GM21825 (cell line): ENCODE results near the gene CCDC116.
"Not testable (repeated sequence)": the region's sequence is repeated elsewhere in the genome, so short reads cannot be mapped to it uniquely, and the experiment has no call there.

Experiments used
- ATAC-seq: cut with Tn5 transposase; IDR thresholded peaks from one replicate; pipeline ENCODE4 v1.9.1; 2021; ENCODE audit warnings: mild to moderate bottlenecking, moderate library complexity; ENCODE audit not compliant: unreplicated experiment

Gene CCDC116

DNA sequence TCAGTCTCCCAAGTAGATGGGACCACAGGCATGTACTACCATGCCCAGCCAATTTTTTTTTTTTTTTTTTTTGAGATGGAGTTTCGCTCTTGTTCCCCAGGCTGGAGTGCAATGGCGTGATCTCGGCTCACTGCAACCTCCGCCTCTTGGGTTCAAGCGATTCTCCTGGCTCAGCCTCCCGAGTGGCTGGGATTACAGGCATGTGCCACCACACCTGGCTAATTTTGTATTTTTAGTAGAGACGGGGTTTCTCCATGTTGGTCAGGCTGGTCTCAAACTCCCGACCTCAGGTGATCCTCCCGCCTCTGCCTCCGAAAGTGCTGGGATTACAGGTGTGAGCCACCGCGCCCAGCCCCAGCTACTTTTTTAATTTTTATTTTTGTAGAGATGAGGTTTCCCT is 46.3 kb downstream of the CCDC116 start:
- not testable (repeated sequence) for ATAC-seq

DNA sequence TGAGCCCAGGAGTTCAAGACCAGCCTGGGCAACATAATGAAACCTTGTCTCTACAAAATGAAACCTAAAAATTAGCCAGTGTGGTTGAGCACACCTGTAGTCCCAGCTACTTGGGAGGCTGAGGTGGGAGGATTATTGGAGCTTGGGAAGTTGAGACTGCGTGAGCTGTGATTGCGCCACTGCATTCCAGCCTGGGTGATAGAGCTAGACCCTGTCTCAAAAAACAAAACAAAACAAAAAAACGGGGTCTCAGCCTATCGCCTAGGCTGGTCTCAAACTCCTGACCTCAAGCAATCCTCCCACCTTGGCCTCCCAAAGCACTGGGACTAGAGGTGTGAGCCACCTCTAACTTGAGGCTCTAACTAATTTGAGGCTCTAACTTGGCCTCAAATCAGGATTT is 46.8 kb downstream of the CCDC116 start:
- no peak for ATAC-seq

DNA sequence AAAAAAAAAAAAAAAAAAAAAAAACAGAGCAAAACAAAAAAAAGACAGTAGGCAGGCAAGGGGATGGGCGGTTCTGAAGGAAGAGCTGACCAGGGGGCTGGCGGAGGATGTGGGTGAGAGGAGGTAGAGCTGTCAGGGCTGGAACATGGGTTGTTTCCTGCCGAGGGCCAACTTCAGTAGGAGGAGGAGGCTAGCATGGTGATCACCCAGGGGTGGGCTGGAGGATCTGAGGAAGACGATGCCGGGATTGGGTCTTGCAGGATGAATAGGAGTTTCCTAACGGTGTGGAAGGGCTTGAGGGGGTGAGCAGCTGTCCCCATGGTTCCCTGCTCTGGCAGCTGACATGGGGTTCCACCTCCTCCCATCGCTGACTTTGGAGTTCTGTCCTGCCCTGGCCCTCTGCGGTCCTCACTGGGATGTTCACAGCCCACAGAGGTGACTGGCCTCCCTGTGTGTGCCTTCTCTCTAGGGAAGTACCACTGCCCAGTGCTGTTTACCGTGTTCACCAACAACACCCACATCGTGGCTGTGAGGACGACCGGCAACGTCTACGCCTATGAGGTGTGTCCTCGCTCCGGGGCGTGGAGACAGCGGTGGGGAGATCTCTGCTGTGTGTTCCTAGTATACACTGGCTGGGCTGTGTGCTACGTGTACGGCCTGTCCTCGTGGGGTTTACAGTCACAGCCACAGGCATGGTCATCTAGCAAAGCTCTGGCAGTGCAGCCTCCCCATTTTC is 48.4 kb downstream of the CCDC116 start:
- ATAC-seq = no peak

DNA sequence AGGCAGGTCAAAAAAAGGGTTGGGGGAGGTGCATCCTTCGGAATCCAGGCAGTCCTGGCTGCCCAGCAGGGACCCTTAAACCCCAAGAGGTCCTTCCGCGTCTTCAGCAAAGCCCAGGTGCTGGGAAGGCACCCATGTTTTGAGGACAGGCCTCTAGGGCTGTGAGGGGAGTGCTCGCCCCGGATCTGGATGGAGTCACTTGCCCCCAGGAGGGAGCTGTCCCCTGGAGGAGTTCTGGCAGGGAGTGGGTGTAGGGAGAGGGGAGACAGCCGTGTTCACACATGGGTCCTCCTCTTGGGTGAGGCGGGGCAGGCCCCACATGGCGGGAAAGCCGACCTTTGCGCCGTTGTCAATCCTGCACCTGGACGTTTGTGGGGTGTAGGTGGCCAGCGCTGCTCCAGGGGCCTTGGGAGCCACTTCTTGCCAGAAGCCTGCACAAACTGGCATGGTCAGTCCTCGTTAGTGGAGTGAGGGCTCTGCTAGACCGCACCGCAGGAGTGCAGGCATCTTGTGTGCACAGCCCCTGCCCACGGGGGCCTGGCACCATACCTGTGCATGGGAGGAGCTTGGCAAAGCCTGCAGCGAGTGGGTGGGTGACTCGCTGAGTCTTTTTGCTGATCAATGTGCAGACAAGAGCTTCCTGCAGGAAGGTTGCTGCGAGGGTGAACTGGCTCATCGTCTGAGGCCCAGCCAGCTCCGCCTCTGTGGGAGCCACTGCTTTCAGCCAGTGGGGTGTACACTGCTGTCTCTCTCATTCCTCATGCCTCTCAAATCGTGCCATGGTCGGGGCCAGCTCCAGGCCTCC is 49.2 kb downstream of the CCDC116 start:
- no peak for ATAC-seq

DNA sequence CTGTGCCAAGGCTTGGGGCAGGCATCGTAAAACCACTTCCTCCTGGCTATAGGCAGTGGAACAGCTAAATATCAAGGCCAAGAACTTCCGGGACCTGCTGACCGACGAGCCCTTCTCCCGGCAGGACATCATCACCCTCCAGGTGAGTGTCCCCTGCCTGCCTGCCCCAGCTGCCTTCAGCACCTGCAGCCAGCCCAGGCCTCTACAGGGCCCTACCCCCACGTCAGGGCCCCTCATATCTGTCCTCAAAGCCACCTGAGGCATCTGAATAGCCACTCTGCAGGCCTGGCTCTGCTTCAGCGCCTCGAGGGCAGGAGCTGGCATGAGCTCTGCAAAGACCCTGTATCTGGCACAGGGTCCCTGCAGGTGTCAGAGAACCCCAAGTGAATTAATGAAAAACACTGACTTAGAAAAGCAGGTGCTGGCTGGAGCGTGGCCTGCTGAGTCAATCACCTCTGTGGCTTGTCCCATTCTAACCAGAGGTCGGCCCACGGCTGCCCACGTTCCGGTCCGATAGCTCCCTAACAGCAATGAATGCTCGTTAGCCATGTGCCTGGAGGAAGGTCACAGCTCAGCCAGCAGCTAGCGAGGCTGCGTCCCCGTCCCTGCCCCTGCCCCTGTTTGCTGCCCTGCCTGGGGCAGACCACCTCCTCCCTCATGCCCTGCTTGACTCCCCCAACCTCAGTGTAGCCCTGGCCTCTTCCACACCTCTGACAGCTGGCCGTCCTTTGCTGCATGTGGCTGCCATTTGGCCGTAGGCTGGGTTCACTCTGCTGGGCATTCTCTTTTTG is 50.0 kb downstream of the CCDC116 start:
- ATAC-seq = no peak

DNA sequence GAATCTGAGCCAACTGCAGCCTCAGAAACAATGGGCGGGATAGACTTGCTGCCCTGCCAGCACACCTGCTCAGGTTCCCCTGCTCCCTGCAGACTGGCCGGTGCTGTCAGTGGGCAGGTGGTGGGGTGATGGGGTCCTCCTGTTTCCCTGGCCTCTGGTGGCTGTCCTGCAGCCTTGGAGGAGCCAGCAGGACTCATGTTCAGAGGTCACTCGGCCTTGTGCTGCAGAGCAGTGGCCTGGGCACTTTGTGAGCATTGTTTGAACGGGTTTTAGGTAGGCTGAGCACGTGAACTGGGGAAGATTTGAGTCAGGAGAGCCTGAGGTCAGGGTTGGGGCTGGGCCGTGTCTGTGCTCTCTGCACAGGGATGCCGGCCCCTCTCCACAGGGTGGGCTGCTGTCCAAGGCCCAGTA is 50.8 kb downstream of the CCDC116 start:
- ATAC-seq = no peak

DNA sequence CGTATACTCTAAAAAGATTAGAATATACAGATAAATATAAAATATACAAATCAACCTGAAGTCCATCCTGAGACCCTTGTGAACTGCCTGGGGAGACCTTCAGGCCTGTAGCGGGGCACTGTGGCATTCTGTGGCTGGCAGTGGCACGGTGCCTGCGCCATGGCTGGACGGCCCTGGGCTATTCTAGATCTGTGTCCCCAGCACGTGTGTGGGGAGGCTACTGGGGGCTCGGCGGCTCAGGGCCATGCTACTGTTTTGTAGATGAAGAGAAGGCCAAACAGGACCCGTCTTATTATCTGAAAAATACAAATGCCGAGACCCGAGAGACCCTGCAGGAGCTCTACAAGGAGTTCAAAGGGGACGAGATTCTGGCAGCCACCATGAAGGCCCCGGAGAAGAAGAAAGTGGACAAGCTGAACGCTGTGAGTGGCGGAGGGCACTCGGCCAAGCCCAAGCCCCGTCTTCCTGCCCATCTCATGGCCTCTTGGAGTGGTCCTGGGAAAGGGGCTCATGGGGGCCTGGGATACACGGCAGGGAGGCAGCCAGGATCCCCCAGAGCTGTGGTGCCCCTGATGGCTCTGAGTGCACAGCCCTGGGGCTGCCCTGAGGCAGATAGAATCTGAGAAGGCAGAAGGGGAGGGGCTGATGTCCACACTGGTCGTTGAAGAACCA is 52.1 kb downstream of the CCDC116 start:
- no peak for ATAC-seq

DNA sequence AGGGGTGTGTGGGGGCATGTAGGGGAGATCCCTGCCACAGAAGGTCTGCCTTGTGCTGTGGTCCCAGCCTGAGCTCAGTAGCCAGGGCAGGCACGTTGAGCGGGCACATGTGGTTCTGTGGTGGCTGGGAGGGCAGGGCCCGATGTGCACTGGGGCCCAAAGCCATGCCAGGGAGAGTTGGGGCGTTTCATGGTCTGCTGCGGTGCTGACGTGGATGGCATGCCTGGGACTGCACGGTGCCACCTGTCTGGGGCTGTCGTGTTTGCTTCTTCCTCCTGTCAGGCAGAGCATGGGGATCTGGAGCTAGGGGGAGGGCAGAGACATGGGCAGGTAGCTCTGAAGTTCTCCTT is 52.6 kb downstream of the CCDC116 start:
- ATAC-seq = no peak

DNA sequence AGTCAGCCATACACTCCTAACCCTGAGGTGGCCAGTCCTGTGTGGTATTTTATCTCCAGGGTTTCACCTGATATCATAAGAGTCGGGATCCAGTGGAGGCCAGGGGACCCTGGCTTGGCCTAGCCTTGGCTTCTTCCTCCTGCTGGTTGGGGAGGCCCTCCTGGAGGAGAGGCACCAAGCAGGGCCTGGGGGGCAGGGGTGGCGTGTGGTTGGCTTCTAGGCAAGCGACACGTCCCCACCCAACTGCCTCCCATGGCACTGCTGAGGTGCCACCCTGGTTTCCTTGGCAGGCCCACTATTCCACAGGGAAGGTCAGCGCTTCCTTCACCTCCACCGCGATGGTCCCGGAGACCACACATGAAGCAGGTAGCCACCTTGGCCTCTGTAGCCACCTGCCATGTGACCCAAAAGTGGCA is 53.6 kb downstream of the CCDC116 start:
- no peak for ATAC-seq
